ENCODE measurements around the gene FAM222A.

Gene FAM222A

GRCh38 chr12:109744986-109745942 is 31.6 kb downstream of the FAM222A start:
- Histone ChIP-seq H3K4me3 (ENCODE audit: low read length) (no peak overlapping the region), H3K9me3 (replicated peaks; ENCODE audit: low read length) (no peaks in the 10 kb centered on the region), H3K9ac (ENCODE audit: low read depth, low read length) (no peak overlapping the region), H3K36me3 (ENCODE audit: insufficient read depth, low read length) (no peaks in the 10 kb centered on the region), H3K27me3 (ENCODE audit: control insufficient read depth, insufficient read depth, low read length) (no peaks in the 10 kb centered on the region), H3K4me1 (ENCODE audit: control insufficient read depth, insufficient read depth, low read length) (no peaks in the 10 kb centered on the region), H3K4me2 (ENCODE audit: low read length) (no peak overlapping the region)

GRCh38 chr12:109752117-109753053 is 38.8 kb downstream of the FAM222A start:
- H3K27me3 ChIP-seq (ENCODE audit: control insufficient read depth, insufficient read depth, low read length), result no peaks in the 10 kb centered on the region
- no peaks in the 10 kb centered on the region for H3K36me3 ChIP-seq (ENCODE audit: insufficient read depth, low read length)
- H3K4me2 ChIP-seq (ENCODE audit: low read length), result no peak overlapping the region
- peaks cover 12% of the 10 kb centered on the region for H3K9me3 ChIP-seq (replicated peaks; ENCODE audit: low read length)
- no peak overlapping the region for H3K9ac ChIP-seq (ENCODE audit: low read depth, low read length)
- H3K4me3 ChIP-seq (ENCODE audit: low read length), result no peak overlapping the region
- H3K4me1 ChIP-seq (ENCODE audit: control insufficient read depth, insufficient read depth, low read length), result no peaks in the 10 kb centered on the region

- Histone ChIP-seq H3K4me2 (ENCODE audit: low read length) (no peak overlapping the region), H3K27me3 (ENCODE audit: control insufficient read depth, insufficient read depth, low read length) (no peaks in the 10 kb centered on the region), H3K9ac (ENCODE audit: low read depth, low read length) (no peak overlapping the region), H3K4me3 (ENCODE audit: low read length) (no peak overlapping the region), H3K36me3 (ENCODE audit: insufficient read depth, low read length) (no peaks in the 10 kb centered on the region), H3K4me1 (ENCODE audit: control insufficient read depth, insufficient read depth, low read length) (no peaks in the 10 kb centered on the region), H3K9me3 (replicated peaks; ENCODE audit: low read length) (peaks cover 12% of the 10 kb centered on the region)
Measured at GRCh38 chr12:109753054-109753401, 39.4 kb downstream of the FAM222A start.

- Histone ChIP-seq H3K4me1 (ENCODE audit: control insufficient read depth, insufficient read depth, low read length) (no peaks in the 10 kb centered on the region), H3K9ac (ENCODE audit: low read depth, low read length) (no peak overlapping the region), H3K4me3 (ENCODE audit: low read length) (no peak overlapping the region), H3K27me3 (ENCODE audit: control insufficient read depth, insufficient read depth, low read length) (peaks cover 4% of the 10 kb centered on the region), H3K4me2 (ENCODE audit: low read length) (no peak overlapping the region), H3K36me3 (ENCODE audit: insufficient read depth, low read length) (no peaks in the 10 kb centered on the region), H3K9me3 (replicated peaks; ENCODE audit: low read length) (peaks cover 12% of the 10 kb centered on the region)
Measured at GRCh38 chr12:109753959-109754358, 40.3 kb downstream of the FAM222A start.

GRCh38 chr12:109756457-109756856 is 42.8 kb downstream of the FAM222A start:
- Histone ChIP-seq H3K4me2 (ENCODE audit: low read length) (no peak overlapping the region), H3K36me3 (ENCODE audit: insufficient read depth, low read length) (no peaks in the 10 kb centered on the region), H3K4me3 (ENCODE audit: low read length) (no peak overlapping the region), H3K27me3 (ENCODE audit: control insufficient read depth, insufficient read depth, low read length) (peaks cover 10% of the 10 kb centered on the region), H3K9me3 (replicated peaks; ENCODE audit: low read length) (peaks cover 12% of the 10 kb centered on the region), H3K9ac (ENCODE audit: low read depth, low read length) (no peak overlapping the region), H3K4me1 (ENCODE audit: control insufficient read depth, insufficient read depth, low read length) (no peaks in the 10 kb centered on the region)

- H3K27me3 ChIP-seq (ENCODE audit: control insufficient read depth, insufficient read depth, low read length), result peaks cover 10% of the 10 kb centered on the region
- H3K9ac ChIP-seq (ENCODE audit: low read depth, low read length), result no peak overlapping the region
- no peaks in the 10 kb centered on the region for H3K4me1 ChIP-seq (ENCODE audit: control insufficient read depth, insufficient read depth, low read length)
- H3K4me2 ChIP-seq (ENCODE audit: low read length), result no peak overlapping the region
- H3K4me3 ChIP-seq (ENCODE audit: low read length), result no peak overlapping the region
- H3K9me3 ChIP-seq (replicated peaks; ENCODE audit: low read length), result peaks cover 12% of the 10 kb centered on the region
- H3K36me3 ChIP-seq (ENCODE audit: insufficient read depth, low read length), result no peaks in the 10 kb centered on the region
Measured at GRCh38 chr12:109757671-109758265, 44.1 kb downstream of the FAM222A start.

- H3K4me1 ChIP-seq (ENCODE audit: control insufficient read depth, insufficient read depth, low read length), result no peaks in the 10 kb centered on the region
- no peaks in the 10 kb centered on the region for H3K36me3 ChIP-seq (ENCODE audit: insufficient read depth, low read length)
- H3K9ac ChIP-seq (ENCODE audit: low read depth, low read length), result no peak overlapping the region
- H3K9me3 ChIP-seq (replicated peaks; ENCODE audit: low read length), result peaks cover 12% of the 10 kb centered on the region
- no peak overlapping the region for H3K4me2 ChIP-seq (ENCODE audit: low read length)
- no peak overlapping the region for H3K4me3 ChIP-seq (ENCODE audit: low read length)
- H3K27me3 ChIP-seq (ENCODE audit: control insufficient read depth, insufficient read depth, low read length), result peaks cover 10% of the 10 kb centered on the region
Measured at GRCh38 chr12:109758426-109759420, 45.1 kb downstream of the FAM222A start.

- Histone ChIP-seq H3K9me3 (replicated peaks; ENCODE audit: low read length) (peaks cover 12% of the 10 kb centered on the region), H3K4me3 (ENCODE audit: low read length) (no peak overlapping the region), H3K27me3 (ENCODE audit: control insufficient read depth, insufficient read depth, low read length) (peaks cover 10% of the 10 kb centered on the region), H3K4me2 (ENCODE audit: low read length) (no peak overlapping the region), H3K9ac (ENCODE audit: low read depth, low read length) (no peak overlapping the region), H3K4me1 (ENCODE audit: control insufficient read depth, insufficient read depth, low read length) (no peaks in the 10 kb centered on the region), H3K36me3 (ENCODE audit: insufficient read depth, low read length) (no peaks in the 10 kb centered on the region)
Measured at GRCh38 chr12:109759595-109759994, 46.0 kb downstream of the FAM222A start.

GRCh38 chr12:109760031-109760929 is 46.7 kb downstream of the FAM222A start:
- H3K9me3 ChIP-seq (replicated peaks; ENCODE audit: low read length), result peaks cover 12% of the 10 kb centered on the region
- H3K9ac ChIP-seq (ENCODE audit: low read depth, low read length), result no peak overlapping the region
- H3K27me3 ChIP-seq (ENCODE audit: control insufficient read depth, insufficient read depth, low read length), result peaks cover 17% of the 10 kb centered on the region
- H3K4me2 ChIP-seq (ENCODE audit: low read length), result no peak overlapping the region
- no peak overlapping the region for H3K4me3 ChIP-seq (ENCODE audit: low read length)
- H3K4me1 ChIP-seq (ENCODE audit: control insufficient read depth, insufficient read depth, low read length), result no peaks in the 10 kb centered on the region
- H3K36me3 ChIP-seq (ENCODE audit: insufficient read depth, low read length), result no peaks in the 10 kb centered on the region
